GM19467 (cell line): ENCODE measurements around the gene SMG7.

Source experiments
- ATAC-seq: cut with Tn5 transposase; IDR thresholded peaks from one replicate; pipeline ENCODE4 v1.9.1; 2021; ENCODE audit warnings: mild to moderate bottlenecking, moderate library complexity; ENCODE audit not compliant: unreplicated experiment

SMG7 gene

GRCh38 chr1:183508694-183509093 lies 36.4 kb downstream of the SMG7 start:
- ATAC-seq = no peak

- ATAC-seq = no peak
These were observed 40.2 kb downstream of the SMG7 start for GRCh38 chr1:183512450-183512849.

- ATAC-seq = no peak
These were observed 41.9 kb downstream of the SMG7 start for GRCh38 chr1:183514235-183514634.

- no peak for ATAC-seq
These were observed 42.8 kb downstream of the SMG7 start for GRCh38 chr1:183515002-183515689.

GRCh38 chr1:183516725-183517124 lies 44.4 kb downstream of the SMG7 start:
- no peak for ATAC-seq

GRCh38 chr1:183517401-183517800 lies 45.1 kb downstream of the SMG7 start:
- ATAC-seq = no peak

GRCh38 chr1:183520379-183520778 lies 48.1 kb downstream of the SMG7 start:
- ATAC-seq = no peak

- ATAC-seq = no peak
These were observed 49.8 kb downstream of the SMG7 start for GRCh38 chr1:183522104-183522503.

- no peak for ATAC-seq
These were observed 56.3 kb downstream of the SMG7 start for GRCh38 chr1:183528577-183528976.

- no peak for ATAC-seq
These were observed 61.4 kb downstream of the SMG7 start for GRCh38 chr1:183533617-183534174.

- ATAC-seq = no peak
These were observed 65.1 kb downstream of the SMG7 start for GRCh38 chr1:183537405-183537804.

- no peak for ATAC-seq
These were observed 71.4 kb downstream of the SMG7 start for GRCh38 chr1:183543619-183544204.

- ATAC-seq = no peak
These were observed 72.4 kb downstream of the SMG7 start for GRCh38 chr1:183544598-183545297.

- no peak for ATAC-seq
These were observed 74.1 kb downstream of the SMG7 start for GRCh38 chr1:183546427-183546826.

- ATAC-seq = no peak
These were observed 75.8 kb downstream of the SMG7 start for GRCh38 chr1:183548116-183548515.

GRCh38 chr1:183550915-183551314 lies 78.6 kb downstream of the SMG7 start:
- no peak for ATAC-seq

- ATAC-seq = no peak
These were observed 79.6 kb downstream of the SMG7 start for GRCh38 chr1:183551924-183552323.

GRCh38 chr1:183552441-183552840 lies 80.1 kb downstream of the SMG7 start:
- ATAC-seq = no peak

- ATAC-seq = no peak
These were observed 80.6 kb downstream of the SMG7 start for GRCh38 chr1:183552891-183553290.

- no peak for ATAC-seq
These were observed 81.0 kb downstream of the SMG7 start for GRCh38 chr1:183553331-183553730.

- no peak for ATAC-seq
These were observed 81.5 kb downstream of the SMG7 start for GRCh38 chr1:183553764-183554163.

GRCh38 chr1:183554577-183554976 lies 82.3 kb downstream of the SMG7 start:
- no peak for ATAC-seq
